ENCODE data around the gene LDLRAD3.

LDLRAD3 gene

GRCh38 chr11:36046932-36047331, 103.1 kb downstream of the LDLRAD3 start:
- TF ChIP-seq CTCF (IDR thresholded peaks at IDR 0.05; ENCODE audit: low read depth, low read length, poor library complexity, severe bottlenecking) (no peak), EZH2phosphoT487 (IDR thresholded peaks at IDR 0.05; ENCODE audit: borderline replicate concordance, low read length) (no peak)
- no peak overlapping the region for H3K4me2 ChIP-seq (ENCODE audit: low read length)
- H3K9me2 ChIP-seq (replicated peaks; ENCODE audit: control insufficient read depth, low read length) = no peaks in the 10 kb centered on the region
- no peaks in the 10 kb centered on the region for H3K79me2 ChIP-seq (ENCODE audit: control insufficient read depth, low read length)
- H3F3A ChIP-seq (ENCODE audit: control insufficient read depth, insufficient read depth) = no peaks in the 10 kb centered on the region
- no peaks in the 10 kb centered on the region for H4K20me1 ChIP-seq (ENCODE audit: control insufficient read depth, insufficient read depth, low read depth, low read length)
- H3K36me3 ChIP-seq (ENCODE audit: control insufficient read depth, low read length) = no peaks in the 10 kb centered on the region
- no peak overlapping the region for H3K27ac ChIP-seq (ENCODE audit: low read depth, low read length)
- no peaks in the 10 kb centered on the region for H3K4me1 ChIP-seq (ENCODE audit: control insufficient read depth, low read length)
- H3K27me3 ChIP-seq (ENCODE audit: control insufficient read depth, low read length) = no peaks in the 10 kb centered on the region
- no peak overlapping the region for H3K4me3 ChIP-seq (ENCODE audit: low read length)
- H3K9me3 ChIP-seq (ENCODE audit: control insufficient read depth, insufficient read depth, low read length) = no peaks in the 10 kb centered on the region

- H3K79me2 ChIP-seq (ENCODE audit: control insufficient read depth, low read length) = no peaks in the 10 kb centered on the region
- H3K4me2 ChIP-seq (ENCODE audit: low read length) = no peak overlapping the region
- H4K20me1 ChIP-seq (ENCODE audit: control insufficient read depth, insufficient read depth, low read depth, low read length) = no peaks in the 10 kb centered on the region
- no peaks in the 10 kb centered on the region for H3K9me2 ChIP-seq (replicated peaks; ENCODE audit: control insufficient read depth, low read length)
- TF ChIP-seq EZH2phosphoT487 (IDR thresholded peaks at IDR 0.05; ENCODE audit: borderline replicate concordance, low read length) (no peak), CTCF (IDR thresholded peaks at IDR 0.05; ENCODE audit: low read depth, low read length, poor library complexity, severe bottlenecking) (no peak)
- H3K27me3 ChIP-seq (ENCODE audit: control insufficient read depth, low read length) = no peaks in the 10 kb centered on the region
- H3K27ac ChIP-seq (ENCODE audit: low read depth, low read length) = no peak overlapping the region
- H3K36me3 ChIP-seq (ENCODE audit: control insufficient read depth, low read length) = no peaks in the 10 kb centered on the region
- H3K4me1 ChIP-seq (ENCODE audit: control insufficient read depth, low read length) = no peaks in the 10 kb centered on the region
- H3K4me3 ChIP-seq (ENCODE audit: low read length) = no peak overlapping the region
- no peaks in the 10 kb centered on the region for H3F3A ChIP-seq (ENCODE audit: control insufficient read depth, insufficient read depth)
- H3K9me3 ChIP-seq (ENCODE audit: control insufficient read depth, insufficient read depth, low read length) = no peaks in the 10 kb centered on the region
Observed at GRCh38 chr11:36047344-36047743, 103.5 kb downstream of the LDLRAD3 start.

GRCh38 chr11:36048496-36049247, 104.8 kb downstream of the LDLRAD3 start:
- Histone ChIP-seq H3K79me2 (ENCODE audit: control insufficient read depth, low read length) (no peaks in the 10 kb centered on the region), H3K4me3 (ENCODE audit: low read length) (no peak overlapping the region), H3K9me2 (replicated peaks; ENCODE audit: control insufficient read depth, low read length) (no peaks in the 10 kb centered on the region), H3K27me3 (ENCODE audit: control insufficient read depth, low read length) (no peaks in the 10 kb centered on the region), H3K36me3 (ENCODE audit: control insufficient read depth, low read length) (no peaks in the 10 kb centered on the region), H3K4me2 (ENCODE audit: low read length) (no peak overlapping the region), H3K27ac (ENCODE audit: low read depth, low read length) (no peak overlapping the region), H3K9me3 (ENCODE audit: control insufficient read depth, insufficient read depth, low read length) (no peaks in the 10 kb centered on the region), H4K20me1 (ENCODE audit: control insufficient read depth, insufficient read depth, low read depth, low read length) (no peaks in the 10 kb centered on the region), H3F3A (ENCODE audit: control insufficient read depth, insufficient read depth) (no peaks in the 10 kb centered on the region), H3K4me1 (ENCODE audit: control insufficient read depth, low read length) (no peaks in the 10 kb centered on the region)
- no peak for TF ChIP-seq EZH2phosphoT487 (IDR thresholded peaks at IDR 0.05; ENCODE audit: borderline replicate concordance, low read length)

All from DOHH2 (cell line).